ENCODE measurements around the gene ZSCAN29.

The ZSCAN29 gene

GRCh38 chr15:43383070-43383469 is 12.2 kb upstream of the ZSCAN29 start:
- no peak for DNase-seq (ENCODE audit: low read depth)
- in situ Hi-C loops (cut with HindIII; ENCODE audit: low sequenced_read_pairs), result no loop called here
- TF ChIP-seq, protein P1, sequence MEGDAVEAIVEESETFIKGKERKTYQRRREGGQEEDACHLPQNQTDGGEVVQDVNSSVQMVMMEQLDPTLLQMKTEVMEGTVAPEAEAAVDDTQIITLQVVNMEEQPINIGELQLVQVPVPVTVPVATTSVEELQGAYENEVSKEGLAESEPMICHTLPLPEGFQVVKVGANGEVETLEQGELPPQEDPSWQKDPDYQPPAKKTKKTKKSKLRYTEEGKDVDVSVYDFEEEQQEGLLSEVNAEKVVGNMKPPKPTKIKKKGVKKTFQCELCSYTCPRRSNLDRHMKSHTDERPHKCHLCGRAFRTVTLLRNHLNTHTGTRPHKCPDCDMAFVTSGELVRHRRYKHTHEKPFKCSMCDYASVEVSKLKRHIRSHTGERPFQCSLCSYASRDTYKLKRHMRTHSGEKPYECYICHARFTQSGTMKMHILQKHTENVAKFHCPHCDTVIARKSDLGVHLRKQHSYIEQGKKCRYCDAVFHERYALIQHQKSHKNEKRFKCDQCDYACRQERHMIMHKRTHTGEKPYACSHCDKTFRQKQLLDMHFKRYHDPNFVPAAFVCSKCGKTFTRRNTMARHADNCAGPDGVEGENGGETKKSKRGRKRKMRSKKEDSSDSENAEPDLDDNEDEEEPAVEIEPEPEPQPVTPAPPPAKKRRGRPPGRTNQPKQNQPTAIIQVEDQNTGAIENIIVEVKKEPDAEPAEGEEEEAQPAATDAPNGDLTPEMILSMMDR (IDR thresholded peaks at IDR 0.05; ENCODE audit: low read depth, low read length, missing control alignments), result no peak
- no peak overlapping the region for H3K4me3 ChIP-seq (ENCODE audit: low read depth, low read length)

- in situ Hi-C loops (cut with HindIII; ENCODE audit: low sequenced_read_pairs), result no loop called here
These were observed 11.5 kb upstream of the ZSCAN29 start for GRCh38 chr15:43382310-43382709.

GRCh38 chr15:43378601-43379000 is 7.8 kb upstream of the ZSCAN29 start:
- no peak overlapping the region for H3K4me3 ChIP-seq (ENCODE audit: low read depth, low read length)
- TF ChIP-seq, protein P1 (IDR thresholded peaks at IDR 0.05; ENCODE audit: low read depth, low read length, missing control alignments), result no peak
- in situ Hi-C loops (cut with HindIII; ENCODE audit: low sequenced_read_pairs), result no loop called here
- DNase-seq (ENCODE audit: low read depth), result no peak

More at GRCh38 chr15:43382310-43382709, 11.5 kb upstream of the ZSCAN29 start:
- no peak for DNase-seq (ENCODE audit: low read depth)
- TF ChIP-seq, protein P1 (IDR thresholded peaks at IDR 0.05; ENCODE audit: low read depth, low read length, missing control alignments), result no peak
- H3K4me3 ChIP-seq (ENCODE audit: low read depth, low read length), result no peak overlapping the region

GRCh38 chr15:43376017-43376705 is 5.3 kb upstream of the ZSCAN29 start:
- in situ Hi-C loops (cut with HindIII; ENCODE audit: low sequenced_read_pairs), result no loop called here
- TF ChIP-seq, protein P1 (IDR thresholded peaks at IDR 0.05; ENCODE audit: low read depth, low read length, missing control alignments), result peak; percentile 80
- H3K4me3 ChIP-seq (ENCODE audit: low read depth, low read length), result no peak overlapping the region
- DNase-seq (ENCODE audit: low read depth), result no peak

- TF ChIP-seq, protein P1 (IDR thresholded peaks at IDR 0.05; ENCODE audit: low read depth, low read length, missing control alignments), result no peak
These were observed 401 bp downstream of the ZSCAN29 start for GRCh38 chr15:43370310-43370974.

GRCh38 chr15:43361313-43361903 is 9.4 kb downstream of the ZSCAN29 start:
- DNase-seq (ENCODE audit: low read depth), result no peak
- in situ Hi-C loops (cut with HindIII; ENCODE audit: low sequenced_read_pairs), result no loop called here
- TF ChIP-seq, protein P1 (IDR thresholded peaks at IDR 0.05; ENCODE audit: low read depth, low read length, missing control alignments), result no peak
- no peak overlapping the region for H3K4me3 ChIP-seq (ENCODE audit: low read depth, low read length)

More at GRCh38 chr15:43370310-43370974, 401 bp downstream of the ZSCAN29 start:
- in situ Hi-C loops (cut with HindIII; ENCODE audit: low sequenced_read_pairs), result no loop called here
- DNase-seq (ENCODE audit: low read depth), result no peak
- peak overlapping the region; percentile 74 for H3K4me3 ChIP-seq (ENCODE audit: low read depth, low read length)
